NCI-H2196 treated with DMSO at 0.1 percent for 48 hours (cell line): ENCODE data around the gene ASAP2.
A peak's percentile ranks its signal among the peaks of the same experiment; 100 is the strongest.

Source experiments
- DNase-seq: peaks from one replicate; lab custom pipeline; 2025; ENCODE audit not compliant: unreplicated experiment; lab: John Stamatoyannopoulos, UW

Gene ASAP2

DNA sequence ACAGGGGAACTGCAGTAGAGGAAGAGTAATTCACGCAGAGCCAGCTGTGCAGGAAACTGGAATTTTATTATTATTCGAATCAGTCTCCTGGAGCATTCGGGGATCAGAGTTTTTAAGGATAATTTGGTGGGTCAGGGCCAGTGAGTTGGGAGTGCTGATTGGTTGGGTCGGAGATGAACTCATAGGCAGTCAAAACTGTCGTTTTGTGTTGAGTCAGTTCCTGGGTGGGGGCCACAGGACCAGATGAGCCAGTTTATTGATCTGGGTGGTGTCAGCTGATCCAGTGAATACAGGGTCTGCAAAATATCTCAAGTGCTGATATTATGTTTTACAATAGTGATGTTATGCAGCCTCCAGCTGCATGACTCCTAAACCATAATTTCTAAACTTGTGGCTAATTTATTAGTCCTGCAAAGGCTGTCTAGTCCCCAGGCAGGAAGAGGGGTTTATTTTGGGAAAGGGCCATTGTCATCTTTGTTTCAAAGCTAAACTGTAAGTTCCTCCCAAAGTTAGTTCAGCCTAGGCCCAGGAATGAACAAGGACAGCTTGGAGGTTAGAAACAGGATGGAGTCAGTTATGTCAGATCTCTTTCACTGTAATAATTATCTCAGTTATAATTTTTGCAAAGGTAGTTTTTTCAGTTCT is 67.0 kb downstream of the ASAP2 start:
- DNase-seq = no peak

DNA sequence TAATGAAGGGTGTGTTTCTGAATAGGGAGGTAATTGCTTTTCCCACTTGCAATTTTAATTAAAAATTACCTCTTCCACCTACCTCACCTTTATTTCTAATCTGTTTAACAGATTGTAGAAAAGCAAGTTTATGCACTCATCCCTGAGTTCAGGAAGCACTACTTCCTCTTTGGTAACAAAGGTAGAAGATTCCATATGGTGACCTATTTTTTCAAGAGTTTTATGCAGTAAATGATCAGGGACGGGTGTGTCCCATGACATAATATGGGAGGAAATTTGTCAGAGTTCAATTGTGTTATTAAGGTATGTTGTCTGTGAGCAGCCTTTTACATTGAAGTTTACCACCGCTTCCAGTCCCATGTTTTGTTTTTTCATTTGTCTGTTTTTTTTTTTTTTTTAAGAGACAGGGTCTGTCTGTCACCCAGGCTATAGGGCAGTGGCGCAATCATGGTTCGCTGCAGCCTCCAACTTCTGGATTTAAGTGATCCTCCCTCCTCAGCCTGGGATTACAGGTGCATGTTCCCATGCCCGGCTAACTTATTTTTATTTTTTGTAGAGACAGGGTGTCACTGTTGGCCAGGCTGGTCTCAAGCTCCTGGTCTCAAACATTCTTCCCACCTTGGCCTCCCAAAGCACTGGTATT is 68.2 kb downstream of the ASAP2 start:
- DNase-seq = no peak

DNA sequence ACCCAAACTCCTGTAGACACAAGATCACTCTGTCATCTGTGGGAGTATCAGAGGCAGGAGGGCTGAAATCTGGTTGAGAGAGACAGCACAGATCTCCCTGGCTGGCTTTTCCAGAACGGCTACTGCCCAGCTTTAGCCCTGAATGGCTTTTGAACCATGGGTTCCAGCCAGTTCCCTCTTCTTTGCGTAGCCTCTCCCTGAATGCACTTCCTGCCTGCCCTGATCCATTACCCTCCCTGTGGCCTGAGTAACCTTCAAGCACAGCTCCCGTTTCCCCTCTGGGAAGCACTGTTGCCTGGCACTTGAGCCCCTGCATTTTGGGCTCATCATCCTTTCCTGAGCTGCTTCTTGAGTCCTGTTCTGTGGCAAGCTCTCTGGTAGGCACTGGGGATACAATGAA is 68.8 kb downstream of the ASAP2 start:
- DNase-seq = no peak

- no peak for DNase-seq
Observed at GRCh38 chr2:9276074-9276473, 69.5 kb downstream of the ASAP2 start.

GRCh38 chr2:9276901-9277451 is 70.4 kb downstream of the ASAP2 start:
- no peak for DNase-seq

DNA sequence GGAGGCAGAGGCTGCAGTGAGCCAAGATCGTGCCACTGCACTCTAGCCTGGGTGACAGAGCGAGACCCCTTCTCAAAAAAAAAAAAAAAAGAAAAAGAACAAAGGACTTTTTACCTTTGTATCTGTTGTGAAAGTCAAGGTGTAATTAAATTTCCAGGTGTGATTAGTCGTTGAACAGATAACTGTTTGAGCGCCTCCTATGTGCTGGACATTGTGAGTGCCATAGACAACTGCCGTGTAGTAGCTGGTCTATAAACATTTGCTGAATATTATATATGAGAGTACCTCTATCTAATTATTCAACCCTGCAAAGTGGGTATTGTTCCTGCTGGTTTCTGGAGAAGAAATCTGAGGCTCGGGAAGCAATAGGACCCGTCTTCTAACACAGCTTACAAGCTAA is 71.8 kb downstream of the ASAP2 start:
- DNase-seq = no peak

DNA sequence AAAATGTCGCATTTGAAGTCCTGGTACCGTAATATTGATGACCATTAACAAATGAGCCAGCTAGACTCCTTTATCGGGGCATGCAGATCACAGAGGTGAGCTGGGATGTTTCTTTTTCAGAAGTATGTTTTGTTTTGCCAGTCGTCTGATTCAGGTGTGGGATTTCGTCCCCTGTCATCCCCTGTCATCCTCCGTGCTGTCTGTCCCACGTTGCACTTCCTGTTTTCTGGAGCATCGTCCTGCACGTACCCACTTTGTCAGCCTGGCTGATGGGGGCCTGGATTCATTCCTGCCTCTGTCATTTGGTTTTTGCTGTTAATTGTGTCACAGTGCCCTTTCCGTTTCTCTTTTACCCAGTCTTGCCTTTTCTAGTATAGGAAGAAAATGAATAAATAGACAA is 72.8 kb downstream of the ASAP2 start:
- DNase-seq = no peak

DNA sequence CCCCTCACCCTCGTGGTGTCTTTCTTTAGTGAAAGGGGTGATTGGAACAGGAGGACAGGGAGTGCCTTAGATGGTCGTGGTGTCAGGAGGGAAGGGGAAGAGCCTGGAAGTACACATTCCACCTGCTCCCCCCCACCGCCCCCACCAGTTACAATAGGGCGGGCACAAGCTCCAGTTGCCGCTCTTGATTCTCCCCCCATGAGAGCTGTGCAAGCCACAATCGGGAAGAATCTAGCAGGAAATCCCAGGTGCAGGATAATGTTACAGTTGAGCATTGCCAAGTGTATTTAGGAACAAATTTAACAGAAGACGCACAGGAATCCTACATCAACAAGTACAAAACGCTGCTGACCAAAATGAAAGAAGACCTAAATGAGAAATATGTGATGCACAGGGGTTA is 73.6 kb downstream of the ASAP2 start:
- peak; percentile 4 for DNase-seq

DNA sequence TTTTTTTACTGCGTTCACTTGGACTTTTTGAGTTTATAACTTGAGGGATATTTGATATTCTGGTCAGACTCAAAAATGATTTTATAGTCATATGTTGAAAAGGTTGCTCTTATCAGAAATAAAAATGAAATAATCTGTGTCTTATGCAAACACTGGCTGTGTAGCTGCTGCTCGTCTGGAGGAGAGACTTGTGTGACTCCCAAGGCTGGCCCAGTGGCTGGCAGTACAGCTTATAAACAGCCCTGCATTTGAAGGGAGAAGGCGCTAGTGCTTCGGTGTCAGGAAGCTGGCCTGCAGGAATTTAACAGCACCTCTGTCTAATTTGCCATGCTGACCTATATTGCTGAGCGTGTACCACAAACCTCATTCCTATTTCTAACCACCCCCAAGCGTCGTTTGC is 74.5 kb downstream of the ASAP2 start:
- no peak for DNase-seq

GRCh38 chr2:9282128-9283112 is 75.8 kb downstream of the ASAP2 start:
- DNase-seq = no peak

DNA sequence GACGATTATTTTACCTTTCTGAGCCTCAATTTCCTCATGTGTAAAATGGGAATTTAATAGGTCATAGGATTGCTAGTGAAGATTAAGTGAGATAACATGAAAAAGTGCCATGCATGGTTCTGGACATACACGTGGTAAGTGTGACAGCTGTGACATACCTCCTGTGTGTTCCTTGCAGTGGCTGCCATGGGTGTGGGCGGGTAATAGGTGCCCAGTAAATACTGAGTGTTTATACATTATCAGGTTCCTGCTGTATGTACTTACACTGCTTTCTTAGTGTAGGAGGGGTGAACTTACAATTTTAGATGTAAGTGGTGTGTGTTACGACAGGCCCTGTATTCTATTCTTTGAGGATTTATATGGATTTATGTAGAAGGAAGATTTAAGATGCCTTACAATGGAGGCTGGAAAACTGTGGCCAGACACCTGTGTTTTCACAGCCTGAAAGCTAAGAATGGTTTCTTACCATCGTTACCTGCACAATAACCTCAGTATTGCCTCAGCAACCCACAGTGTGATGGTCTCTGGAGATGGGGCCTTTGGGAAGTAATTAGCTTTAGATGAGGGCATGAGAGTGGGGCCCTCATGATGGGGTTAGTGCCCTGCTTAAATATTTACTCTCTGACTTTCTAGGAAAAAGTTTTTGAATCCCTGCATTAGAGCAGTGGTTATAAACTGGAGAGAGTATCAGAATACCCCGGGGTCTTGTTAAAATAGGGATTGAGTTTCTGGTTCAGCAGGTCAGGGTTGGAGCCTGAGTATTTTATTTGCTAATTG is 78.1 kb downstream of the ASAP2 start:
- no peak for DNase-seq

- DNase-seq = no peak
Observed at GRCh38 chr2:9285385-9285920, 78.8 kb downstream of the ASAP2 start.

GRCh38 chr2:9285921-9286320 is 79.3 kb downstream of the ASAP2 start:
- no peak for DNase-seq

DNA sequence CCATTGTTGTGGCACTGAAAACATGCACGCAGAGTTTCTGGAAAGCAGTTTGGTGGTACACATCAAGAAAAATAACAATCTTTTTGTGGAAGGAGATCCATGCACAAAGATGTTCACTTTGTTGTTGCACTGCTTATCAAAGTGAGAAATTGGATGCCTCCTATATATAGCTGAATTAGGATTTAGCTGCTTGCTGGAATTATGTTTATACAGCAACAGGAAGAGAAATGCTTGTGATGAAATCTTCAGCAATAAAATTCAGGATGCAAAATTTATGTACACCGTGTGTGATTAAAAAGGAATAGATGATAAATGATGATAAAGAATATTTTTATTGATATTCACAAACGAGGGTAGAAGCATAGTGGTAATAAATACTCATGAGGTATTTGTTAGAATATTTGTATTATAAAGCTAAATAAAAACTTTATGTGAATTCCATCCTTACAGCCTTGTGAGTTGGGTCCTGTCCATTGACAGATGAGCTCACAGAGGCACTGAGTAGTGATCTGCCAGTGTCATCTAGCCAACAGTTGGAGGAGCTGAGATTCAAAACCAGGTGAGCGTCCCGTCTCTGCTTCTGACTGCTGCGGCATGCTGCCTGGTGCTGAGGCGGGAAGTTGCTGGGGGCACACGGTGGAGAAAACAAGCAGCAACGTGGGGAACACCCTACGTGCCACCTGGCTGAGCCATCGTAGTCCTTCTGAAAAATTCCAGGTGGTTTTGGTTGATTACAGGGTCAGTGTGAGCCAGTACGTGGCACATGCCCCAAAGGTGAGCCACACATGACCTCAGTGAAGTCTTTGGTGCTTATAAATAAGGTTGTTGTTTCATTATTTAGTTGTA is 80.2 kb downstream of the ASAP2 start:
- no peak for DNase-seq

DNA sequence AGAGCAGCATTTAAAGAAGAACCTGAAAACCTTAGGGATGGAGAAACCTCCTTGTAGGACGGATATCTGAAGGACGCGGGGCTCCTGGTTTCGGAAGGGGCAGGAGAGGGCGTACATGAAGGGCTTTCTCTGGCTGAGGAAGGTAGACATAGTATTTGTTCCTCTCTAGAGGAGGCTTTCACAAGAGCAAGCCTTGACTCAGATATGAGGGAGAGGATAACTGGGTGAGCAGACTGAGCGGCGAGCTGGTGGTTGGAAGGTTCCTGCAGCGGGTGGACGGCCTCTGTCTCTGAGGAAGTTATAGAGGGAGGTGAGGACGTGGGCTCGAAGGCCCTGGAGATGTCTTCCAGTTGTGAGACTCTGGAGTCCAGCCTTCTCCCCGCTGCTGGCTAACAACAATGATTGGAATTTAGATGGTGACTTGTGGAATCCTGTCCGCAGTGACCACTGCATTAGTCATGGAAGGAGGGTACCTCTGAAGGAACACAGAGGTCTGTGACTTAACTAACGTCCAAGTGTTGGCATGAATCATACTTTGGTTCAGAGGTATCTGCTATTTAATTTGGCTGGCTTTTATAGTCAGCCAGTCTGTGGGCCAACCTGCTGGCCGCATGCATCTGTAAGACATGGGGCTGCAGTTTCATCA is 80.9 kb downstream of the ASAP2 start:
- no peak for DNase-seq

GRCh38 chr2:9288233-9288632 is 81.6 kb downstream of the ASAP2 start:
- no peak for DNase-seq

DNA sequence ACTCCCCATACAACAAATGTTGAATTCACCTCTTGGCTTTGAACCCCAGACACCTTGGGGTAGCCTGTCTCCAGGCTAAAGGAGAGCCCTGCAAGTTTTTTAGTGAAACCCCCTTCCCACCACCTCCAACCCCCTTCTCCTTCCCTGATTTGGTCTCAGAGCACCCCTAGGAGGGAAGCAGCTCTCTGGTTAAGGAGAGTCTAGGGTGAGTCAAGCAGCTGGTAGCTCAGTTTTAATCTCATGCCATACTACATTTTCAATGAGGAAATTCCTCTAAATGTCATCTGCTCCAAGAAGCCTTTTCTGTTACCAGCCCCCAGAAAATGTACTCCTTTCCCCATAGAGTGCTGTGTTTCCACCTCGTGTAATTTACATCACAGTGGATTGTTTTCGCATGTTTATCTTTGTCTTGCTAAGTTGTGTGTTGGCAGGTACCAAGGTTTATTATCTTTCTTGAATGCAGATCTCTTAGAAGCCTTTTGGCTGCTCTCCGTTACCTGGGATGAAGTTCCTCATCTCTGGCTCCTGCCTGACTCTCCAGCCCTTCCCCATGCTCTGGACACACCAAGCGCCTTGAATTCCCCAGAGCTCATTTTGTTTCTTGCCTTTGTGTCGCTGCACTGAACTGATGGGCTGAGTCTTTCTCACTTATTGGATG is 82.2 kb downstream of the ASAP2 start:
- no peak for DNase-seq

GRCh38 chr2:9291331-9291730 is 84.7 kb downstream of the ASAP2 start:
- no peak for DNase-seq

- no peak for DNase-seq
Observed at GRCh38 chr2:9291866-9292265, 85.3 kb downstream of the ASAP2 start.
